ENCODE data around the gene GFY.

The GFY gene

GRCh38 chr19:49390131-49390928 lies 34.9 kb upstream of the GFY start:
- no peak overlapping the region for H3K4me3 ChIP-seq (ENCODE audit: low read depth, low read length)
- no peak for DNase-seq (ENCODE audit: low read depth)
- TF ChIP-seq CTCF (IDR thresholded peaks at IDR 0.05; ENCODE audit: insufficient read depth, low read depth, low read length, missing control alignments), result no peak

GRCh38 chr19:49390929-49391359 lies 34.2 kb upstream of the GFY start:
- no peak overlapping the region for H3K4me3 ChIP-seq (ENCODE audit: low read depth, low read length)
- peak; percentile 40 for DNase-seq (ENCODE audit: low read depth)
- TF ChIP-seq CTCF (IDR thresholded peaks at IDR 0.05; ENCODE audit: insufficient read depth, low read depth, low read length, missing control alignments), result no peak

- no peak overlapping the region for H3K4me3 ChIP-seq (ENCODE audit: low read depth, low read length)
- peak; percentile 89 for TF ChIP-seq CTCF (IDR thresholded peaks at IDR 0.05; ENCODE audit: insufficient read depth, low read depth, low read length, missing control alignments)
- DNase-seq (ENCODE audit: low read depth), result peak; percentile 87
These were observed 33.4 kb upstream of the GFY start for GRCh38 chr19:49391581-49392399.

GRCh38 chr19:49393881-49394280 lies 31.3 kb upstream of the GFY start:
- no peak for TF ChIP-seq CTCF (IDR thresholded peaks at IDR 0.05; ENCODE audit: insufficient read depth, low read depth, low read length, missing control alignments)
- no peak for DNase-seq (ENCODE audit: low read depth)
- no peak overlapping the region for H3K4me3 ChIP-seq (ENCODE audit: low read depth, low read length)

GRCh38 chr19:49395581-49396407 lies 29.4 kb upstream of the GFY start:
- no peak for TF ChIP-seq CTCF (IDR thresholded peaks at IDR 0.05; ENCODE audit: insufficient read depth, low read depth, low read length, missing control alignments)
- no peak overlapping the region for H3K4me3 ChIP-seq (ENCODE audit: low read depth, low read length)
- DNase-seq (ENCODE audit: low read depth), result peak; percentile 58

- DNase-seq (ENCODE audit: low read depth), result no peak
- H3K4me3 ChIP-seq (ENCODE audit: low read depth, low read length), result no peak overlapping the region
- no peak for TF ChIP-seq CTCF (IDR thresholded peaks at IDR 0.05; ENCODE audit: insufficient read depth, low read depth, low read length, missing control alignments)
These were observed 28.3 kb upstream of the GFY start for GRCh38 chr19:49396738-49397505.

All from GM12865 (cell line).